GM21717 (cell line): ENCODE results near the gene SEMA3F.

Experiments
- ATAC-seq: cut with Tn5 transposase; IDR thresholded peaks from one replicate; pipeline ENCODE4 v1.9.1; 2021; ENCODE audit warnings: mild to moderate bottlenecking, moderate library complexity; ENCODE audit not compliant: unreplicated experiment

Gene SEMA3F

DNA sequence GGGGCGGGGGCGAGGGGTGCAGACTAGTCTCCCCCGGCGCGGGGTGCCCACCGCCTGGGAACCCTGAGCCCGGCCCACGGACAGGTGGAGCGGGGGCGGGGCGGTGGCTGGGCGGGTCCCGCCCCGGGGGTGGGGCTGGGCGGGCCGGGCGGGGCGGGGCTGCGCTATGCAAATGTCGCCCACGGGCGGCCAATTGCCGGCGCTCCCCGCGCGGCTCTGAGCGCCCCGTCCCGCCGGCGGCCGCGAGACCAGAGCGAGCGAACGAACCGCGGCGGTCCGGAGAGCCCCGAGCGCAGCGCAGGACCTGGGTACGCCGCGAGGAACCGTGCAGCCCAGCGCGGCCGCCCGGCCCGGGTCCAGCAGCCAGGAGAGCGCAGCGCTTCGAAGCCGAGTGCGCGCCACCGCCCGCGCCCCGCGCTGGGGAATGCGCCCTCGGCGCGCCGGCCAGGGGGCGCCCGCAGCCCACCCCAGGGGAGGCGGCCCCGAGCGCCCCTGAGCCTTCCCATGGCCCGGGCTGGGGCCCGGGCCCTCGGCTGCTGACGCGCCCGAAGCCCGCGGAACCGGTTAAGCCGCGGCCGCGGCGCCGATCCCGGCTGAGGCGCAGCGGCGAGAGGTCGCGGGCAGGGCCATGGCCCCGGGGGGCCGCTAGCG is at the start of gene SEMA3F:
Gene SEMA3F, plus strand, starts transcription at position 485 of the 651 bp plus-strand sequence. CDS start 4,299 bp downstream, outside the sequence.
- ATAC-seq, result peak; percentile 70

DNA sequence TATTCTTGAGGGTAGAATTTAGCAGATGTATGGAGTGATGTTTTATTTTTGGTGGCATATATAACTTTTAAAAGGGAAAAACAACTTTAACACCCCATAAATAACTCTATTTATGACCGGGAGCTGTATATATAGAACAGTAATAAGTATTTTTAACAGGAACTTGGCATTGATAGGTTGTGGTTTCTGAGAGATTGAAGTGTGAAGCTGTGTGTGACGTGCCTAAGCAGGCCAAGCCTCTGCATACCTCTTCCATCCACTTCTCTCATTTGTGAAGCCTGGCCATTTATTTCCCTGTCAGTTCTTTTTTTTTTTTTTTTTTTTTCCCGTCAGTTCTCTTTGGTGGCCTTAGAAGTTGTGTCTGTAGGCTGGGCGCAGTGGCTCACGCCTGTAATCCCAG is 43.4 kb upstream of the SEMA3F start:
- ATAC-seq, result no peak

DNA sequence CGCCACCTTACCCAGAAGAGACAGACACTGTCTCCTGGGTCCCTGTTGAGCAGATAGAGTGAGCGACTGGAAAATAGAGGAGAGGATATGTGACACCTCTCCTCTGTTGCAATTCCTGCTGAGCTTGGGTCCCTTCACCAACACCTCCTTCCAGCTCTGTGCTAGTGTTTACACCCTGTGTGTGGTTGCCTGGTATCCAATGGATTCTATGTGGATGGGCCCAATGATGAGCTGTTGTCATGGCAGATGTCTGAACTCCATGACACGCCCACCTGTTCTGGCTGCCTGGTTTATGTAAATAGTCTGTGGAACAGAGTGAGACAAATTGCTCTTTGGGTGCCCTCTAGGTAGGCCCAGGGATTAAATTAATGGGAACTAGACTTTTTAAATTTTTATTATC is 42.7 kb upstream of the SEMA3F start:
- no peak for ATAC-seq

DNA sequence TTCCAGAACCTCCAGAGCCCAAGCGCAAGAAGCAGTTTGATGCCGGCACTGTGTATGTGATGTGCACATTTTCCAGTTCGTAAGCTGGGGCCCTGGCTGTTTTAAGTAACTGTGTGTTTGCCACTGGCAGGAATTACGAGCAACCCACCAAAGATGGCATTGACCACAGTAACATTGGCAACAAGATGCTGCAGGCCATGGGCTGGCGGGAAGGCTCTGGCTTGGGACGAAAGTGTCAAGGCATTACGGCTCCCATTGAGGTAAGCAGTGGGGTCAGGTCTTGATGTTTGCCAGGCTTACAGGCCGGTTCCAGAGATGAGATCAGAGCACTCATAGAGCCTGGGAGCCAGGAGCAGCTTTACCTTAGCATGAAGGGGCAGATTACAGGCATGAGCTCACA is 38.0 kb upstream of the SEMA3F start:
- ATAC-seq, result no peak

DNA sequence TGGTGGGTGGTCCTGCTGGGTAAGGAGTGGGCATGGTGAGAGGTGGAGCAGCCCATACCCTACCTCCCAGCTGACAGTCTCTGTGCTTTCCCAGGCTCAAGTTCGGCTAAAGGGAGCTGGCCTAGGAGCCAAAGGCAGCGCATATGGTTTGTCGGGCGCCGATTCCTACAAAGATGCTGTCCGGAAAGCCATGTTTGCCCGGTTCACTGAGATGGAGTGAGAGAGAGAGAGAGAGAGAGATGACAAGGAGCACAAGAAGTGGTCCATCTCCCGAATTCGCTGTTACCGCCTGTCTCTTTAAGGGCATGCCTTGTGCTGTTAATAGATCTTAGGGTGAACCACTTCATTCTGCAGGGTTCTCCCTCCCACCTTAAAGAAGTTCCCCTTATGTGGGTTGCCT is 36.9 kb upstream of the SEMA3F start:
- ATAC-seq, result no peak

DNA sequence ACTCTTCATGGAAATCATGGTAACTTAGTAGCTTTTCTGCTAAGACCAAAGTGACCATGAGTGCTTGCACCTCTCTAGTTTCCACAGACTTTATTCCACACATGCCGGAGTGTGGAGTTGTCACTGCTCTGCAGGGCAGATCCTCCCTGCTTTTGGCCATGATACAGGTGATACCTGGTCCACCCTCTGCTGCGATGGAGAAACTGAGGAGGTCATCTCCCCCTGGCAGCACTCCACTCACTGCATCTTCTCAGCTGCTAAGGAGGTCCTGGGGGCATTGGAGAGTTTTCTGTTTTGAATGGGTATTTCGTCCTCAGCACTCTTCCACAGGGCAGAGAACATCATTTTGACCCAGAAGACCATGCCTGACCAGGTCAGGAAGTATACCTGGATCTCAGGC is 35.3 kb upstream of the SEMA3F start:
- ATAC-seq, result no peak

DNA sequence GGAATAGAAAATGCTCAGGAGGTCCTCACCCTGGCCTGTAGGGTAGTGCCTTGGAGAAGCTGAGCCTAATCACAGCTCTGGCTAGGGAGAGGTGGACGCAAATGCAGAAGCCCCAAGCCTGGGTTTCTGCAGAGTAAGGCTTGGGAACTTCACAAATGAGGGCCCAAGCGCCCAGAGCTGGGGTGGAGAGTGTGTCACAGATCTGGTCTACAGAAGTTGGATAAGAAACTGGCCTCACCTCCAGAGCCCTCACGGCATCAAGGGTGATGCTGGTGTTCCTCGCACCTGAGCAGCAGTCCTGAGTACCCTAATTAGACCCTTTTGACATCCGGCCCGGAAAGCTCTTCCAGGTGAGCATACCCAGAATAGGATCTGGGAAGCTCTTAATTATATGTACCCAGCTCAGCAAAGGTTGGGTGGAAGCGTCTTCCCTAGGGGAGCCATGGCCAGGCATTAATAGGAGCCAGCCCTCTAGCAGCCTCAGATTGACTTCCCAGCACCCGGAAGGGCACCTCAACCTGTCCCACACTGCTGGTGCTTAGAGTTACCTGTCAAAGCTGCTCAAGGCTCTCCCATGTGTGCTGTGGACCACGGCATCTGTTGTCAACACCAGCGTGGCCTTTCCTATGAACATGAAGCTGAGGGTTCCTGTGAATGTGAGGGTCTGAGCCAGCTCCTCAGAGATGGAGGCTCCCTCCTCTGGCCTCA is 34.6 kb upstream of the SEMA3F start:
- no peak for ATAC-seq

DNA sequence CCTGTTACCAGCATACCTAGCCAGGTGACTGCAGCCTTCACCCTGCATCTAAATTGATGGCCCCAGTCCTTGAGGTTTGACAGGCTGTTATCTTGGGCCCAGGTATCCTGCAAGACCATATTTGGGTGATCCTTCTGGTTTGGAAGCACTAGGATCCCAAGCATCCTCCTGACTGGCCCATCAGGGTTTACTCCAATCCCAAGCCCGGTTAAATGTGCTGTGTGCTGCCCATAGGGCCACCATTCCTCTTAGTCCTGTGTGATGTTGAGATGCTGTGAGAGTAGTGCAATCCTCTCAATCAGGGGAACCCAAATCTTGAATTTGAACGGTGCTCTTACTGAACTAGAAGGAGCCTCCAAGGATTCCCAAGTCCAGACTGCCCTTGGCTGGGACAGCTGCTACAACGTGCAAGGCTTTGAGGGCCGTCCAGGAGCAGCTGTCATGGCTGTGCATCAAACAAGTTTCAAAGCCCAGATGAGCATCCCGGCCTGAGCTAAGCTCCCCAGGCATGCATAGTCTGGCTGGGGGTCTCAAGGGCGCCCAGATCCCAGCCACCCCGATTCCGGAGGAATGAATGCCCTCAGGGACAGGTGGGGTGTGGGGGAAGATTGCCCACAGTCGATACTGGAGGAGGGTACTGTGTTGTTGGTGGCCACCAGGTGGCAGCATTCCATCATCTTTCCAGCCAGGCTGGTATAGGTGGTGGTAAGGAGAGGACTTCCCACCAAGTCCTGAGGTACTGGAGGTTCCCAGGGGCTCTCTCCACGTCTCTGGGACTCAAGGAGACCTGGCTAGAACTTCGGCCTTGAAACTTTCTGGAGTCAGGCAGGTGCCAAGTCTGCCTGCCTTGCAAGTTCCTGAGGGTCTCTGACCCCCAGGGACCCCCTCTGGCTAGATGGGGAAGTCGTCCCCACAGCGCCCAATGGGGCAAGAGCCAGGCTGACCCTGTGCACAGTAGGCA is 33.8 kb upstream of the SEMA3F start:
- ATAC-seq, result no peak

DNA sequence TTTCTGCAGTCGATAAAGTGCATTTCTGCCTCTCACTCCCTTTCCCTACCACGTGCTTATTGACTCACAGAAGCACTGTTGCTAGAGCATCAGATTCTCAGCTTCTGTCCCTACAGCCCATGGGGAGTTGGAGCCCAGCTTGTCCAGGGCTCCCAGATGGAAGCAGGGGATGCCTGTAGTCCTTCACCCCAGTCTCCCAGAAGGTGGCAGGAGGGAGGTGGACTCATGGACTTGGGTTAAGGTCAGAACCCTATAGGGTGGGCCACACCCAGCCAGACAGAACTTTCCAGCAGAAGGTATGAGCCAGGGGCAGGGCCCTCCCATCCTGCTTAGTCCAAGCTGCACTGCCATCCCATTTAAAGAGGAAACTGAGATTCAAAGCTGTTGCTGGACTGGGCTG is 33.1 kb upstream of the SEMA3F start:
- ATAC-seq, result no peak

DNA sequence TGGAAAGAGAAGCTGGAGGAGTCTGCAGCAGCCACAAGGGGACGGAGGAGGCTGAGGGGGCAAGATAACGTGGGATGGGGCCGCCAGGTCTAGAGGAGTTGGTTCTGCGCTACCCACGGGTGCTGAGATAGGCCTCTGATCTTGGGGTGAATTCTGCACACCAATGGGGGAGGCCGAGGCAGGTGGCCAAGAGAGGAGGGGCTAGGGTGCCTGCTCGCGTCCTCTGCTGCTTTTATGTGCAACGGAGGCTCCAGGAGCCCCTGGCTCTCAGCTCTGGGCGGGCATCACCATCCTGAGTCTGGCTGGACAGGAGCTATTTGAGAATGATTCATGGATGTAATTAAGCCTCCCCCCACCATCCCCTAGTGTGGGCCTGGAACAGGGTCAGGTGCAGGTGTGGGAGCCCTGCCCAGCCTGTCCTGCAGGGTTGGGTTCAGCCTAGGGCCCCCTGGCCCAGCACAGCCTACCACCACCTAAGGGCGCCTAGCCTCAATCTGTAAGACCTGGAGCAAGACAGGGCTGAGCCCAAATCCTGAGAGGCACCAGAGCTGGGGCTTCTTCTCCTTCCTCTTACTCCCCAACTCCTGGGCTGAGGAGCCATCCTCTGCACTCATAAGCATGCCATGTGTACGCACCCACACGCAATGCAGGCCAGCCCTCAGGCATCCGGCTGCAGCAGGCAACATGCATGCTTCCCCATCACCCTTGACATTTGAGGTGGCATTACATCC is 32.3 kb upstream of the SEMA3F start:
- no peak for ATAC-seq

DNA sequence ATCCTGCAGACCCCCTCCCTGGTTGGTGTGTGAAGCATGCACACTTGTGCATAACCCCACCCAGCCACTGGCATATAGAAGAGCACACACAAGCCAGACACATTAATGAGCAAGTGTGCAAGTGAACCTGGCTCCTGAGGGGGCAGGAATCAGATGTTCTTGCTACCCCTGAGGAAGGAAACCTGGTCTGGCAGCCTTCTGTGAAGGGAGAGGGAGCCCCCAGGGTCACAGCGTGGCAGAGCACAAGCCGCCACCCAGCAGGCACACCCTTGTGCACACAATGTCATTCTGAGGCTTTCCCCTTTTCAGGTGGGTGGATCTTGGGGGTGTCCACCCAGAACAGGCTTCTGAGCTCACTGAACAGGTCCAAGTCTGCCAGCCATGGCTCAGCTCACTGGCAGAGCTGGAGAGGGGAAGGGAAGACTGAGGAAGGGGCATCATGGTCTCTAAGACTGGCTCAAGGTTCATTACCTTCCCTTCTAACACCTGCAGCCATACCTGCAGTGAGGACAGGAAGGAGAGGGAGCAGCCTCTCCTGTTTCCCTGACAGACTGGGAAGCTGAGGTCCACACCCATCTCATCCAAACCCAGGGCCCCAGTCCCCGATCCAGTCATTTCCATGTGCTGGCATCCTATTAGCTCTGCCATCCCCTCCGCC is 31.6 kb upstream of the SEMA3F start:
- ATAC-seq, result no peak

DNA sequence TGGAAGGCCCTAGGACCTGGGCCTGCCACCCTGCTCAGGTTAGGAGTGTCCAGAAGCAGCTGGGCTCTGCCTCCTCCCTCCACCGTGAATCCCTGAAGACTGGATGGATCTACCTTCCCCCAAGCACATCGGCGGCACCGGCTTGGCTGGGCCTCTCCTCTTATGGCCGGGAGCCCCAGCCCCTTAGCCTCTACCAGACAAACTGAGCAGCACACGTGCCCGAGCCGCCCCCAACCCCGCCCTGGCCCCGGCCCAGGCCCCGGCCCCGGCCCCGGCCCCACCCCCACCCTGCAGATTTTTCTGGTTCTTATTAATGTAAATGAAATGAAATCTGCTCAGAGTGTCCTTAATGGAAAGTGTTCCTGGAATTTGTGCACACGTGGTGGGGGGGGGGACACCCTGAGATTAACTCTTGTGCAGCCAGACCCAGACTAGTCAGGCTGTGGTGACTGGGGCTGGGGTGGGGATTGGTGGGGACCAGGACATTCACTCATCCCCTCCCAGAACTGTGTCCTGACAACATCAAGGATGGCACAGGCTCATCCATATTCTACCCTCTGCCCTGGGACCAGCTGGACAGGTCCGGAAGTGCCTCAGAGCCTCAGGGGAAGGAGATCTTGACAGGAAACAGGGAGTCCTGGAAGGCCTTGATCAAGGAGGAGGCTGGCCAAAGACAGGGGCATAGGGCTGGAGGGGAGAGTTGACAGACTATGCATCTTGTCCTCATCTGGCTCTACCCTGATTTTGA is 30.9 kb upstream of the SEMA3F start:
- ATAC-seq, result no peak

DNA sequence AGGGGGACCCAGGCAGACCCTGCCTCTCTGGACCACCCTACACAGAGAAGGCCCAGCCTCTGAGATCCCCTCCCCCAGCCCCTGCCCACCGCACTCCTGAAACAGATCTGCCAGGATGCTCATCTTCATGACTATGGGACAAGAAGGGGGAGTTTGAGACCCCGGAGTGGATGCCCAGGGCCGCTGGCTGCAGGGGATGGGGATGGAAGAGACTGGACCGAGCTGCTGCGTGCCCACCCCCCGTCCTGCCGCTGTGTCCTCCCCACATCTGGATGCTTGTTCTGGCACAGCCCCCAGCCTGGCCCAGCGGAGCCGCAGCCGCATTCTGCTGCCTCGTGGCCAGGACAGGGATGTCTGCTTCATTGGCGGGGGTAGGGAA is 30.3 kb upstream of the SEMA3F start:
- no peak for ATAC-seq

DNA sequence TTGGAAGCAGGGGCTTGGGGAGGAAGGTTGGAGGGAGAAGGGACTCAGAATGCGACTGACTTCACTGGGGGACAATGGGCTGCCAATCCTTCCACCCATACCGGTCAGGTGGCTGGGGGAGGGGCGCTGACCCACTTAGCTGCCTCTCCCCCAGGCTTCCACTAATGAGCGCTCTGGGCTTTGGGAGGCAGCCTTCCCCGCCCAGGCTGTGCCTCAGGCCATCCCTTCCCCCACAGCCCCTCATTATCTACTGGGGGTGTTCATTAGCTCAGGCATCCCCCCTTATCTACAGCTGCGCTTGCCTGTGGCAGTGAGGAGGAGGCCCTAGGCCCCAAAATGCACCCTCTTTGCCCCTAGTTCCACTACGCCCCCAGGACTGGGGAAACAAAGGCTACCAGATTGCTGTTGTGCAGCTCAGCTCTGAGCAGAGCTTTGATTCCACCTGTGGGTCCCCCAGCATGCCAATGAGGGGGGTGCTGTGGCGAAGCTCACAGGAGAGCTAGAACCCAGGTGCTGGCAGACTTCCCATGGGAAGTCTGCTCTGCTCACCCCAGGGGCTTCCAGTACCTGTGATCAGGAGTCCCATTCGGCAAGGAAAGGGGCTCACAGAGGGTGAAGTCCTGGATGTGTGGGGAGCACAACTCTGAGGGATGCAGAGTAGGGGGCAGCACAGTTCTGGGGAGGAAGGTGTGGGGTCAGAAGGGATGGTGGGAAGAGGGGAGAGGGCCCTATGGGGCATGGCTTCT is 29.4 kb upstream of the SEMA3F start:
- ATAC-seq, result no peak

DNA sequence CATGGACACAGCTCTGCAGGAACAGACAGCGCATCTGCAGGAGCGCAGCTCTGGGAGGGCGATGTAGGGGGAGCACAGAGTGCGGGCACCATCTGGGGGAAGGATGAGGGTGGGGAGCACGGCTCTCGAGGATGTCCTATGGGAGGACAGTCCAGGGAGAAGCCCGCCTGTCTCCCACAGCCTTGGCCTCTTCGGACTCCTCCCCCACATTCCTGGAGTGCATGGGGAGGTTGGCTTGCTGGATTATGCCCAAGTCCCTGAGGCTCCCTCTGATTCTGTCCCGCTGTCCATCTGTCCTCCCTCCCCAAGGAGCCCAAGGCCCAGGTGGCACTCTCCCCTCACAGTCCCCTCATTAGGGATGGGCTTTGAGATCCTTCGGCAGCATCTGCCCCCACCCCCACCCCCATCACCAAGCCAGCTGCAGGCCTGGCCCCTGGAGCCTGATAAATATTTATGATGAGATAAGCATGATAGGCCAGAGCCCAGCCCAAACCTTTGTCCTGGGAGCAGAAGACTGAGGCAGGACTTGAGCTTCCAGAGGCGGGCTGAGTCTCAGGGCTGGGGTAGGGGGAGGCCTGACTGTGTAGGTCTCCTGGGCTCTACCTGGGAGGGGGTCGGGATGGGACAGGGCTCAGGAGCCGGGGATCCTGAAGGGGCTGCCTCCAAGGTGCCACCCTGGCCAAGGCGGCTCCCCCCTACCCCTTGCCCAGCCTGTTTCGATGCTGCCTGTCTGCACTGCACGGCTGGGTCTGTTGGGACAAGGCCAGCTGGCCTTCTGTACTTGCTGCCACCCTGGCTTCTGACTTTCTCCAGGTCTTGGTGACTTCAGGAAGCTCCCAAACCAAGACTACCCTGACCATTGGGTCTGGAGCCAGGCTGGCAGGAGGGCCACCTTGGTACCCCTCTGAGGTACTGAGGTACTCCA is 28.6 kb upstream of the SEMA3F start:
- no peak for ATAC-seq

DNA sequence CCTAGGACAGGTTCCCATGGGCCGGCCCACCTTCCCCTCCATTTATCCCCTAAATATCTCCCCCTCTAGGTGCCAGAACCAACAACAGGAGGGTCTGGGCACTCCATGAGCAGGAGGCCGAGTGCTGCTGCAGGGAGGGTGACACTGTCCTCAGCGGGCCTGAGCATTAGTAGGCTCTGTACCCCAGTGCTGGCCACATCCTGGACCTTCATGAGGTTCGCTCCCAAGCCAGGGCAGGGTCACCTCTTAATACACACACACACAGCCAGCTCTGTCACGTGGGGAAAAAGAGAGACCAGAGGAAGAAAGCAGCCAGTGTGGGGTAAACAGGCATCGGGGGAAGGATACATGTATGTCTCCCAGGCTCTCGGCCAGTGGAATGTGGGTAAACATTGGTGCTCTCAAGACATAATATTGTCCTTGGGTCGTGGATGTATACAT is 27.9 kb upstream of the SEMA3F start:
- no peak for ATAC-seq

DNA sequence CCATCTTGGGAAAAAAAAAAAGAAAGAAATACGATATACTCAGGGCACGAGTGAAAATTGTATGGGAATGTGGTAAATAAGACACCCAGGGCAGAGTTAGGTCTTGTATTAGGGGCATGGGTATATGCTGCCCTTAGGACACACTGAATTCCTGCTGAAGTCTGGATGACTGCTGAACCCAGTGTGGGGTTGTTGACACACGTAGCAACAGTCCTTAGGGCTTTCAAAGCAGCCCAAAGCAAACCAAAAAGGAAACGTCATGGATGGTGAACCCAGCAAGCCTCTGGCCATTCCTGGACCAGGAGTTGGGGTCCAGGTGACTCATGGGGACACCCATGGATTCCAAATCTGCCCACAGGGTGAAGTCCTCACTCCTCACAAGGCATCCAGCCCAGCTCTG is 27.1 kb upstream of the SEMA3F start:
- no peak for ATAC-seq

DNA sequence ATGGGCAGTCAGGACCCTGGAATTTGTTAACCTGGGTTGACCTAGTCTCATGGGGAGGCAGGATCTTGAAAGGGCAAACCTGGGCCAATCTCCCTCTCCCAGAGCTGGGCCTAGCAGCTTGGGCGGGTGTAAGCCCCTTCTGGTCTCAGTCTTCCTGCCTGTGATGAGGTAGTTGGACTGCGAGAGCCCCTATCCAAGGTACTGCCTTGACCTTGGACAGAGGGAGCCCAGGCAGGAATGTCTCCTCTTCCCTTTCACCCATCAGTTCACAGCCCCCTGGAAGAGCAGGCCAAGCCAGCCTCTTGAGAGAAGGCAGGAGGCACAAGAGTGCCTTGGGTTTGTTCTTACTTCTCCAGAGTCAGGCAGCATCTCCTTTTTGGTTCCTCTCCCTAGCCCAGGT is 24.7 kb upstream of the SEMA3F start:
- no peak for ATAC-seq
